Retinal pigment epithelial cell (primary cell): ENCODE measurements around the gene TK2.

Source experiments
- DNase-seq: peaks from one replicate; pipeline ENCODE4 v3.0.0-alpha.2; 2010; ENCODE audit warnings: low read depth
- H3K4me3 ChIP-seq: 2 replicates; pipeline ENCODE4 v1.5.1; 2011; ENCODE audit warnings: mild to moderate bottlenecking, low read length, control low read depth, moderate library complexity
- TF ChIP-seq, protein P1 (sequence below): conservative IDR thresholded peaks from 2 replicates; pipeline ENCODE4 v1.5.1; 2011; ENCODE audit warnings: low read depth, low read length, control low read depth, inconsistent platforms

TK2 gene

GRCh38 chr16:66484453-66485213 is 65.3 kb downstream of the TK2 start:
- no peak for DNase-seq
- TF ChIP-seq, protein P1, sequence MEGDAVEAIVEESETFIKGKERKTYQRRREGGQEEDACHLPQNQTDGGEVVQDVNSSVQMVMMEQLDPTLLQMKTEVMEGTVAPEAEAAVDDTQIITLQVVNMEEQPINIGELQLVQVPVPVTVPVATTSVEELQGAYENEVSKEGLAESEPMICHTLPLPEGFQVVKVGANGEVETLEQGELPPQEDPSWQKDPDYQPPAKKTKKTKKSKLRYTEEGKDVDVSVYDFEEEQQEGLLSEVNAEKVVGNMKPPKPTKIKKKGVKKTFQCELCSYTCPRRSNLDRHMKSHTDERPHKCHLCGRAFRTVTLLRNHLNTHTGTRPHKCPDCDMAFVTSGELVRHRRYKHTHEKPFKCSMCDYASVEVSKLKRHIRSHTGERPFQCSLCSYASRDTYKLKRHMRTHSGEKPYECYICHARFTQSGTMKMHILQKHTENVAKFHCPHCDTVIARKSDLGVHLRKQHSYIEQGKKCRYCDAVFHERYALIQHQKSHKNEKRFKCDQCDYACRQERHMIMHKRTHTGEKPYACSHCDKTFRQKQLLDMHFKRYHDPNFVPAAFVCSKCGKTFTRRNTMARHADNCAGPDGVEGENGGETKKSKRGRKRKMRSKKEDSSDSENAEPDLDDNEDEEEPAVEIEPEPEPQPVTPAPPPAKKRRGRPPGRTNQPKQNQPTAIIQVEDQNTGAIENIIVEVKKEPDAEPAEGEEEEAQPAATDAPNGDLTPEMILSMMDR: no peak
- H3K4me3 ChIP-seq: no peak overlapping the region

DNA sequence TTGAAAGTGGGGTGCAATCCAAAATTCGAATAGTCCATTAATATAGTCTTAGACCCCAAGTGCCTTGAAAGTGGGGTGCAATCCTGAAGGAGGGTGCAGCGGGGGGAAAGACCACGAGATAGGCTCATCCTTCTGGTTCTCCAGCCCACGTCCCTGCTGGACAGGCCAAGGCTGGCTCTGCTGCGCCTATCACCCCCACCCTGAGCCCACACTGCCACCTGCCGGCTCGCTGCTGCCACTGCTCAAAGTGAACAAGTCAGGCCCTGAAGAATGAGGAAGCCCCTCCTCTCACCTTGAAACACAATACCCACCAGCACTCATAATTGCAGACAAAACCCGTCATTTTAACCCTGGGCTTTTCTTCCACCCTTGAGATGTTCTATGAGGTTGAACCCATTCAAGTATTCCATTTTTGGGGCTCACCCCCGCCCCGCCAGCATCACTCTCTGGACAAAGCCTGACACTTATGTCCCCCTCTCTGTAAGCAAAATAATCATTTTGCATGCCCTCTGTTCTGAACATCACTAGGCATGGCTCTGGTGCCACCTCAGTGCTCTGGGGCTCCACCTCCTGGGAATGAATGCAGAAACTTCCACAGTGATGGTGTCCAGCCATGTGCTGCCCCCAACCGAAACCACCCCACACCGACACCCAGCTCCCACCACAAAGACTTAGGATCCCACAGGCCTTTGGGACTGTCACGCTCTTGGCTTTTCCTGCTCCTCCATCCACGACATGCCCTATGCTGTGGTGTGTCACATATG is 66.1 kb downstream of the TK2 start:
- H3K4me3 ChIP-seq: no peak overlapping the region
- TF ChIP-seq, protein P1: peak; percentile 99
- no peak for DNase-seq

- DNase-seq: no peak
- H3K4me3 ChIP-seq: no peak overlapping the region
- TF ChIP-seq, protein P1: no peak
Measured at GRCh38 chr16:66481943-66482390, 68.0 kb downstream of the TK2 start.

- TF ChIP-seq, protein P1: no peak
- no peak for DNase-seq
- H3K4me3 ChIP-seq: no peak overlapping the region
Measured at GRCh38 chr16:66481081-66481942, 68.6 kb downstream of the TK2 start.

GRCh38 chr16:66480265-66481080 is 69.4 kb downstream of the TK2 start:
- no peak for DNase-seq
- H3K4me3 ChIP-seq: no peak overlapping the region
- TF ChIP-seq, protein P1: no peak

GRCh38 chr16:66479661-66480264 is 70.2 kb downstream of the TK2 start:
- no peak for DNase-seq
- H3K4me3 ChIP-seq: no peak overlapping the region
- TF ChIP-seq, protein P1: no peak
